Endothelial cell of umbilical vein (primary cell): ENCODE data around the gene PTAR1.

Experiments used
- CTCF ChIP-seq, 2 donors: IDR thresholded peaks; 1 replicate in 1 of 2; 2 replicates in 1 of 2; pipeline ENCODE4 v1.5.1; 2011; ENCODE audit warnings: low read length in 2 of 2, mild to moderate bottlenecking in 2 of 2, moderate library complexity in 2 of 2, control low read depth in 1 of 2, inconsistent platforms in 1 of 2, low read depth in 1 of 2; ENCODE audit not compliant: insufficient read depth in 1 of 2; ENCODE audit errors: extremely low read depth in 1 of 2
- EZH2 ChIP-seq: IDR thresholded peaks from 2 replicates; pipeline ENCODE4 v1.6.1; 2012; ENCODE audit warnings: borderline replicate concordance, low read depth, mild to moderate bottlenecking, moderate library complexity, low read length, inconsistent platforms; ENCODE audit not compliant: severe bottlenecking
- JUN ChIP-seq: IDR thresholded peaks from 2 replicates; pipeline ENCODE4 v1.6.1; 2011; ENCODE audit warnings: borderline replicate concordance, low read depth; ENCODE audit not compliant: insufficient read length, insufficient read depth
- MAX ChIP-seq: IDR thresholded peaks from 2 replicates; pipeline ENCODE4 v1.6.1; 2011; ENCODE audit not compliant: insufficient read depth, insufficient read length
- MYC ChIP-seq: IDR thresholded peaks from one replicate; pipeline ENCODE4 v1.6.1; 2011; ENCODE audit warnings: mild to moderate bottlenecking, low read depth, low read length
- POLR2A ChIP-seq: IDR thresholded peaks from 2 replicates; pipeline ENCODE4 v1.6.1; 2012; ENCODE audit warnings: low read depth, mild to moderate bottlenecking, control low read depth, low read length
- POLR2AphosphoS5 ChIP-seq: IDR thresholded peaks from 2 replicates; pipeline ENCODE4 v1.6.1; 2012; ENCODE audit warnings: low read depth, mild to moderate bottlenecking, control low read depth, low read length, moderate library complexity; ENCODE audit not compliant: insufficient read depth

- TF ChIP-seq CTCF (IDR thresholded peaks at IDR 0.05; ENCODE audit: extremely low read depth in 1 of 2, insufficient read depth in 1 of 2, low read depth in 1 of 2, low read length in 2 of 2) = no peak
- no peak for TF ChIP-seq POLR2A
- TF ChIP-seq EZH2 = no peak
- TF ChIP-seq MAX = no peak
- TF ChIP-seq POLR2AphosphoS5 = no peak
- TF ChIP-seq MYC = no peak
- no peak for TF ChIP-seq JUN
These were observed 99.5 kb downstream of the PTAR1 start for GRCh38 chr9:69660304-69660703.
